HG03135 (cell line): ENCODE measurements around the gene PXT1.

Source experiments
- ATAC-seq: cut with Tn5 transposase; IDR thresholded peaks from one replicate; pipeline ENCODE4 v1.9.1; 2021; ENCODE audit warnings: mild to moderate bottlenecking, moderate library complexity; ENCODE audit not compliant: unreplicated experiment

Gene PXT1

GRCh38 chr6:36392621-36393020 is 50.0 kb downstream of the PXT1 start:
- no peak for ATAC-seq

DNA sequence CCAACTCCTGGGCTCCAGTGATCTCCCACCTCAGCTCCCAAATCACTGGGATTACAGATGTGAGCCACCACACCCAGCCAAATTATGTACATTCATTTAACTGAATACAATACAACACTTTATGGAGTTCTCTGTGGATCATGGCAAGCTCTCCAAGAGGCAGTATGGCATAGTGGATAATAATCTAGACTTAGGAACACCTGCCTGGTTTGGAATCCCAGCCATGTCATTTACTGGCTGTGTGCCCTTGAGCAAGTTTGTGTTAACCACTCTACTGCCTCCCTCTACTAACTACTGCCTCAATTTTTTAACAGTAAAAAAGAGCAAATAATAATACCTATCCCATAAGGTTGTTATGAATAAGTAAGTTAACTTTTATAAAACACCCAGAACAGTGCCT is 53.3 kb downstream of the PXT1 start:
- no peak for ATAC-seq

DNA sequence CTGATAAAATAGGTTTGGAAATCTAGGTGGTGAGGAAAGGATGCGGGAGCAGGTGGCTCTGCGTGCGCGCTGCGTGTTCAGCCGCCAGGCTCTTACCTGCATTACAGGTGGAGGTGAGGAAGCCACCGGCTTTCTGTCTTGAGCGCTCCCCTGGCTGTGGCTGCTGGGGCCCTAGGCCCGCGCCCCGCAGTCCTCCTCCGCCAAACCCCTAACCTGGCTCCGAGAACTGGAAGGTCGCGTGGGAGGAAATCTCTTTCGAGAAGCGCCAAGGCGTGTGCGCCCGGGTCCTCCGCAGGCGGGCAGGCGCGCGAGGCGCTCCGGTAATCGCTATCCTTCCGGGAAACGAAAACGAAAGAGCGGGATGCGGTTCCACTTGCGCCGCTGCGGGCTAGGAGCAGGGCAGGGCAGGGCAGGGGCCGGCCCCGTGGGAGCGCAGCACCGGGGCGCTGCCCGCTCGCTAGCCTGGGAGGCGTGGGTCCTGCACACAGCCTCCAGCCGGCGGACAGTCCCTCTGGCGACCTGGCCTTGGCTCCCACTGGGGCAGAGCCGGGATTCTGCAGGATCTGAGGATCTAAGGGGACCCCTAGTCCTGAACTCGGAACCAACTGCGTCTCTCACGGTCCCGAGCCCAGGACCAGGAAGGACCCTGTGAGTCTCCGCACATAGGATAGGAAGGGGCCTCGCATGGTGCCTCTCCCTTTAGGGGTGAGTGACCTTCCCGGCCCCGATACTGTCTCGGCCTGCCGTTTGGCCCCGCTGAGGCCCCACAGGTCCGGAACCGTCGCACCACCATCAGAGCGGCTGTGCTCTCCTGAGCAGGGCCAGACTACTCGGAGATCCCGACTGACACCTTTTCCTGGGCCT is 55.0 kb downstream of the PXT1 start, which contains the start of gene ETV7:
Gene ETV7, minus strand, starts transcription at position 230 of the 864 bp plus-strand sequence. Its CDS starts 128 bp downstream, at position 102.
- ATAC-seq, result no peak

DNA sequence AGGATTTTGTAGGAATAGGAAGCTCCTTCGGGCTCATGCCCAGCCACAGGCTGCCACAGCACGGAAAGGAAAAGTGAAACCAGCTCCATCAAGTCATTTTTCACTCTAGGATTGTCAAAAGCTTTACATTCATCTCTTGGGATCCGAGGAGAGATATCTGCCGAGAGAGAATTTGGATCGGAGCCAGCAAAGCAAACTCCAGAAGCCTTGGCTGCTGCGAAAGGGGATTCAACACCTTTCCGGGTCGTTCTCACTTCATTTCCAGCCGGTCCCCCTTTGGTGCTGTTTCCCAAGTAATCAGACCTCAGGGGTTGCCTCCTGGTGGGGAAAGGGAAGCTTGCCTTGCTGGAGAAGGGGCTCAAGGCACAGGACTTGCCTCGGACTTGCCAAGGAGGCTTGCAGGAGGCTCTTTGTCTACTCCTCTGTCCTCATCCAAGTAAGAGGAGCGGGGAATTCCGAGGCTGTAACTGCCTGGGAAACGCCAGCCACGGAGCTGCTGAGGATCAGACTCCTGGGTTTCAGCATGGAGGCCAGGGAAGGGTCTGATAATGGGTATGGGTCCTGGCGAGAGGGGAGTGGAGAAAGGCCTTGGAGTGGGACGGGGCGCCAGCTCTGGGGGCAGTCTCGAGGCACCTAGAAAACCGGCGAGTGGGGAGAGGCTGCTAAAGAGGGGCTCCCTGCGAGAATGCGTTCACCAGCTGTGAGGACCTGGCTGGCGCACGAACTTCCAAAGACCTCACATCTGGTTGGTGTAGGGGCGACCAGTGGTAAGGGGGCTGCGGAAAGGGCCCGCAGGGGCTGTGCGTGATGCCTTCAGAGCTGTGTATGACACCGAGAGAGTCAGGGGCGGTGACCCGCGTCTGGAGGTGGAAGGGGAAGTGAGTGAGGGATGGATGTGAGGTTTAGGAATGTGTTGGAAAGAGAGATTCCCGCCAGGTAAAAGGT is 55.9 kb downstream of the PXT1 start:
- ATAC-seq, result no peak

GRCh38 chr6:36384095-36384494 is 58.6 kb downstream of the PXT1 start:
- no peak for ATAC-seq

DNA sequence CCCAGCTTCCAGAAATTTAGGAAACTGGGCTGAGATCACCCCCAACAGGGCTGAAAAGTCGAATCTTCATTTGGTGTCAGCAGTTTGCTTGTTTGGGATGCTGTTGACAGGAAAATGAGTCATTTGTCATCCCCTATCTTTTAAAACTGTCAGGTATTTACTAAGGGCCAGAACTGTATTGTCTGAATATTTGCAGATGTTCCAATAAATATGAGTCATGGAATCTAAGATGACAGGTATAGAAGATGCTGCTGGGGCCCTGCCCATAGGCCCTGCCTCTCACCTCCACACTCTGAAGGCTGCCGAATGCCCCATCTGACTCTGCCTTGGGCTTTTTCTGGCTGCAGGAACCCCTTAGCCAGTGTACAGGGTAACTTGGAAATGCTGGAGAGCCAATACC is 59.0 kb downstream of the PXT1 start:
- no peak for ATAC-seq

DNA sequence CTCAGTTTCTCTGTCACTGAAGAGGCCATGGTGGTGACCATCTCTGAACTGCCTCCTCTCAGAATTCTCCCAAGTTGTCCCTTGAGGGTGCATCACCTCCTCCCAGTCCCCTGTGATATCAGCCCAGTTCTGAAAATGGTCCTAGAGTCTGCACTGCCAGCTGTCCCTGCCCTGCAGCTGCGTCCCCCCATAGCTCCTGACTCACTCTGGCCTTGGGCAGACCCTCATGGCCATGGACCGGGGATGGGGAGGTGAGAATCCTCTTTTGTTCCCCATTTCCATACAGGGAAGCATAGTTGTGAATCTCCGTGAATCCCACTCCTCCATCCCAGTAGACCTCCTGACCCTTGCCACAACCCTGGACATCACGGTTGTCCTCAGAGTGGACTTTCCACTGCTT is 59.7 kb downstream of the PXT1 start:
- no peak for ATAC-seq

DNA sequence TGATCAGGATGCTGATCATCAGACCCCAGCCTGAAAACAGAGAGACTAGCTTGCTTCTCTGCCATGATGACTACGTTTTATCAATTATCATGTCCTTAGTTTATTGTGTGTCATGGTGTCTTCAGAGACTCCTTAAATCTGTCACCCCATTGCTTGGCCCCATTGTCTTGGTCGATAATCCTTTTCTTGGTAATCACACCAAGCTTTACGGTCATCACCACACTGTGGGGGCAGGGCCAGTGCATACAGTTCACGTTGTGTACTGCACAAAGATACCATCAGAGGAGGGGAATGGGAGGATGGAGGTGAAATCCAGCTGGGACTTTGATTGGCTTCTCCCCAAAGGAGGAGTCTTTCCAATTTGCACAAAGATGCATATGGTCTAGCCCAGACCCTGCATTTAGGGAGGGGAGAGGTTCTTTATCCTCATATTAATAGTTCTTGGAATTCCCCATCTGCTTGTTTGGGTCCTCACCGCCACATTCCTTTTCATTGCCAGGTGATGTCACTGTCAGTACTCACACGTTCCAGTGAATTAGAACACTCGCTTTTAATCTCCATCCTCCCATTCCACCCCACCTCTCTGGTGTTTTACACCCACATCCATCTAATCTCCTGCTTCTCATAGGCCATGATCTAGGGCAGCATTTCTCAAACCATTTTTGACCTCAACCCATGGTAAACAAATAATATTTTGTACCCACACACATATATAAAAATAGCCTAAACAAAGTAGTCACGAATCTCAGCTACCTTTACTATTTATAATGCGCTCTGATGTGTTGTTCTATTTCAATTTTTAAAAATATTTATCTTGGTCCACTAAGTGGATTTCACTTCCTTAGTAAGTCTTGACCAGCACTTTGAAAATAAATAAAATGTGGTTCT is 60.9 kb downstream of the PXT1 start:
- no peak for ATAC-seq

DNA sequence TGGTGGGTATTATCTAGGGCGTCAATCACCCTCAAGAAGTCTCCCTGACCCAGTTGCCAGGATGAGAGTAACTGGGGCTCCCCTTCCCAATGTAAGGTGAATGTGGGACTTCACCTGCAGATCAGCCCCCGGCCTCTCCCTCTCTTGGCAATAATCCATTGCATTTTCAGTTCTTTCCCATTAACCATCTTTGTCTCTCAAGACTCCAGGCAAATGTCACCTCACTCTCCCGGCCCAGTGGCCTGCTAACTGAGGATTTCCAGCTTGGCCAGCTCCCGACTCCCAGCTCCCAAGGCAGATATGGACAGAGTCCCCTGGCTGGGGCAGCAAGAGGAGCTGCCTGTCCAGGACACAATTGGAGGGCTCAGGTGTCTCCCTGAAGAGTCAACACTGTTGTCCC is 62.5 kb downstream of the PXT1 start:
- no peak for ATAC-seq

DNA sequence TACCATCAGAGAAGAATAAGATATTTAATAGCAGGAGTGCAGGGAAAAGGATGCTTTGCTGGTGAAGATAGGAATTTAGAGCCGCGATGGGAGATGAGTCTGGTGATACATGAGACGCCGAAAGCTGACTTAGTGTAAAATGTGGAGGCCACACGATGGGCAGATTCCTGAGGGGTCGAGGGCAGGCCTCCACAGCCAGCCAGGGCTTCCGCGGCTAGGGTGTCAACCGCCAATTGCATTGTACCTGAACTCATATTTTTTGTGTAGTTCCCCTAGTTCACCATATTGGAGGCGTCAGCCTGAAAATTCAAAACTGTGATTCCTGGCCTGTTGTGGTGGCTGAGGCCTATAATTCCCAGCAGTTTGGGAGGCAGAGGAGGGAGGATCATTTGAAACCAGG is 63.7 kb downstream of the PXT1 start:
- ATAC-seq, result no peak

DNA sequence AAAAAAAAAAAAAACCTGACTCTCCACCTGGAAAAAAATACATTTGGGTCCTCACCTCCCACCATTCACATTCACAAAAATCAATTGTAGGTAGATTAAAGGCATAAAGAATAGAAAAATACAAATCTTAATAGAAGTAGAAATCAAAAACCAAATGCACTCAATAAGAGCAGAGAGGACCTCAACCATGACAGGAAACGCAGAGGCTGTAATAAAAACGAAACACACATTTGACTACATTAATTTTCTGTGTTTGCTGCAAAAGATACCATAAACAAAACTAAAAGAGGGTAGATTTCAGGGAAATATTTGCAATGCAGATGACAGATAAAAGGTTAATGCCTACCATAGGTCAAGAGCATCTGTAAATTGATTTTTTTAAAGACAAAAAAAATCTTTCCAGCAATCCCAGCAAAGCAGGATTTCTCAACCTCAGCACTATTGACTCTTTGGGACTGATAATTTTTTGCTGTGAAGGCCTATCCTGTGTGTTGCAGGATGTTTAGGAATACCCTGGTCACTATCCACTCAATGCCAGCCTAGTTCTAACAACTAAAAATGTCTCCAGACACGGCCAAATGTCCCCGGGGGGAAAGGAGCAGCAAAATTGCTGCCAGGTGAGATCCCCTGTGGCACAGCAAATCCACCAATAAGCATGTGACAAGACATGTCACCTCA is 64.3 kb downstream of the PXT1 start:
- no peak for ATAC-seq

DNA sequence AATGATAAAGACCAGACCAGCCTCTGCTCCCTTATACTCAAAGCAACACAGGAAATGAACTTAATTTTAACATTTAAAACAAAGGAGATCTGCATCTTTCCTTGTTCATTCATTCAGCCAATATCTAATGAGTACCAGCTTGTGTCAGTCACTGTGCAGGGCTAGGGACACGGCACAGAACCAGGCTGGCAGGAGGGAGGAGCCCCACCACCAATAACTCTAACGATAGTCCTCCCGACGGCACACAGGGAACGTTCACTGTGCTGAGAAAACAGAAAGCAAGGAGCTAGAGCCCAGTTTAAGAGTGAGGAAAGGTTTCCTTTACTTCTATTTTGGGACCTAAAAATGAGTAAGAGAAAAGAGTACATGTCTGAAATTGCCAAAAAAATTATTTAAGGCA is 65.1 kb downstream of the PXT1 start:
- ATAC-seq, result no peak

DNA sequence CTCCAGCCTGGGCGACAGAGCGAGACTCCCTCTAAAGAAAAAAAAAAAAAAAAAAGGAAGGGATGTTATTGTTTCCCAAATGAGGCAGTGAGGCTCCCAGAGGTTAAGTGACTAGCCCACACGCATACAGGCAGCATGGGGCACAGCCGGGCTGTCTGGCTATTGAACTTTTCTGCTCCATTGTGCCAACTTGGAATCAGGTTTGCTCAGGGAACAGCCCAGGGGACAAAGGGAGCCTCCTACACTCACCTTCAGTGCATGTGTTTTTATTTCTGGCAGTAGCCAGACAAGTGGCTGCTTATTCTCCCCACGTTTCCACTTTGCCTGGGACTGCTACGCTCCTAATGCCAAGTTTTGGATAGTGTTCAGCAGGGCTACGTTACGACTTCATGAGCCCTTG is 65.9 kb downstream of the PXT1 start:
- ATAC-seq, result no peak

DNA sequence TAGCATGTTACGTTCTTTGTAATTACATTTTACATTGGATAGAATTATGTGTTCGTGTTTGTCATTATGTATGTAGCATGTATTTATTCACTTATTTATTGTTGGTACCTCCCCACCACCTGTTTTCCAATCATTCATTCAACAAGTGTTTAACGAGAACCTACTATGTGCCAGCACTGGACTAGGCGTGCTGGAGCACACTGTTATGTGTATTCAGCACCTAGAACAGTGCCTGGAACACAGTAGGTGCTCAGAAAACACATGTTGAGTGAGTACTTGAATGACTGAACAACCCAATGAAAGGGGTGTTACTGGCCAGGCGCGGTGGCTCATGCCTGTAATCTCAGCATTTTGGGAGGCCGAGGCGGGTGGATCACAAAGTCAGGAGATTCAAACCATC is 66.5 kb downstream of the PXT1 start:
- no peak for ATAC-seq

DNA sequence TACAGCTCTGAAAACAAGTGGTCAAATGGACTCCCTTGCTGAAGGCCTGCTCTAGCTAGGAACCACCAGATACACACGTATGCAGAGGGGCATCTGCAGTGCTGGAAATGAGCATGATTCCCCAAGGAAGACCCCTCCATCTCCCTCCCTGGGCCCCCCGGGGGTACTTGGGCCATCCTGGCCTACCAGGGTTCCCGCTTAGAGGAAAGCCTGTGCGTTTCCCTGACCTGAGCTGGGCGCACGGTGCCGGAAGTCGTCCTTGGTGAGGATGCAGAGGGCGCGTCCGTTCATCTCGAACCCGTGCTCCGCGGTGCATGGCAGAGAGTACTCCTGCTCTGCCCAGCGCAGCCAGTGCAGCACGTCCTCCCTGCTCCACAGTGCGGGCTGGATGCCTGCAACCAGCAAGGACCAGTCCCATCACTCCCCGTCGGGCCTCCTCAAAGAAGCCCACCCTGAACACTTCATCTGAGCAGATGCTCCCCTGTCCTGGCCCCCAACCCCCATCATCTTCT is 67.0 kb downstream of the PXT1 start:
- no peak for ATAC-seq

DNA sequence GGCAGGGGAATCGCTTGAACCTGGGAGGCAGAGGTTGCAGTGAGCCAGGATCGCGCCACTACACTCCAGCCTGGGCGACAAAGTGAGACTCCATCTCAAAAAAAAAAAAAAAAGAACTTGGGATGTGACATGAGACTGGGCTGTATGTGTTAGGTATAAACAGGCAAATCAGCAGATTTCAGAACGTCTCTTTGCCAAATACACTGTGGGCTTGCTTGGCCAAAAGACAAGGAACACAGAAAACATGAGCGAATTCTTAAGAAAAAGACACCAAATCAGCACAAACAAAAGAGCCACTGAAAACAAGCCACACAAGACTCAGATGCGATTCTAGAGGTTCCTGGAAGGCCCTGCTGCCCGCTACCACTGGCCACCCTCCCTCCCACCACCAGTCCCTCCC is 67.7 kb downstream of the PXT1 start:
- ATAC-seq, result no peak

DNA sequence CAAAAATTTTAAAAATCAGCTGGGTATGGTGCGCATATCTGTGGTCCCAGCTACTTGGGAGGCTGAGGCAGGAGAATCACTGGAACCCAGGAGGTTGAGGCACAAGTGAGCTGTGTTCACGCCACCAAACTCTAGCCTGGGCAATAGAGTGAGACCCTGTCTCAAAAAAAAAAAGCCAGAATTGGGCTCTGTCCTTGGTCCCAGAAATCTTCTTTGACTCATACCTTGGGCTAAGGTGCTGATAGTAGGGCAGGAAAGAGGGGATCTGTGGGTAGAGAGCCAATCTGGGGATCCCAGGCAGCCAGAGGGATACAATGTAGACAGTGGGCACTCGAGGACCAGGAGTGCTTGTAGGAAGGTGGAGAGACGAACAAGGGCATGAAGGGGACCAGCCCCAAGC is 68.5 kb downstream of the PXT1 start:
- ATAC-seq, result no peak

DNA sequence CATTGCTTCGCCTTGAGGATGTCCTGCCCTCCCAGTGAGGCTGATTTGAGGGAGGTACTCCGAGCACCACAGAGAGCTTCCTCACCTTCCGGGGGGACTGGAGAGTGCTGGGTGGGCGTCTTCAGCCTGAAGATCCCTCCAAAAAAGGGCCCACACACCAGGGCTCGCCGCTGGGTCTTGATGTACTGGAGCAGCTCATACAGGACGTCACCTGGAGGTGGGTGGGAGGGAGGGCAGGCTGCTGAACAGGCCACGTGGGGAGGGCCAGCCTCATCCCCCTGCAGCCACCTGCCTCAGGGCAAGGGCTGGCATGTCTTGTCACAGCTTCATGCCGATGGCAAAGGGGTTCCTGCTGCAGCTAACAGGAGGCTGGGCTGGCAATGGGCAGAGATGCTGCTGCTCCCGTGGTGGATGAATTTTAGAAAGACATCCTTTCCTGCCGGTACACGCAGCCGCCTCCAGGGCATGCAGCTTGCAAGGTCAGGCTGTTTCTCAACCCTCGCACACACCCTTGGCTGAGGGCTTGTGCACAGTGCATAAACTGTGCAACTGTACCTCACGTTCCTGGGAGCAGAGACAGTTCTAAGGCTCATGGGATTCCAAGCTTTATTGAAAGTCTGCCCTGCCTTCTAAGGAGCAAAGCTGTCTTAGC is 69.2 kb downstream of the PXT1 start:
- ATAC-seq, result no peak

- ATAC-seq, result no peak
These were observed 70.6 kb downstream of the PXT1 start for GRCh38 chr6:36372088-36372487.

- no peak for ATAC-seq
These were observed 71.4 kb downstream of the PXT1 start for GRCh38 chr6:36371211-36371610.
